ENCODE results near the gene DVL1.
"Not testable (repeated sequence)": the region's sequence is repeated elsewhere in the genome, so short reads cannot be mapped to it uniquely, and the experiment has no call there.

DVL1 gene

GRCh38 chr1:1373815-1374588 lies 24.8 kb upstream of the DVL1 start:
- no peak for DNase-seq (ENCODE audit: low read depth in 2 of 2)

- DNase-seq (ENCODE audit: low read depth in 2 of 2): no peak
Measured at GRCh38 chr1:1373051-1373814, 24.0 kb upstream of the DVL1 start.

GRCh38 chr1:1371746-1372711 lies 22.8 kb upstream of the DVL1 start:
- DNase-seq (ENCODE audit: low read depth in 2 of 2): peak; percentile 71 to 85

- no peak for DNase-seq (ENCODE audit: low read depth in 2 of 2)
Measured at GRCh38 chr1:1371364-1371745, 22.1 kb upstream of the DVL1 start.

- no peak for DNase-seq (ENCODE audit: low read depth in 2 of 2)
Measured at GRCh38 chr1:1370771-1371300, 21.6 kb upstream of the DVL1 start.

- DNase-seq (ENCODE audit: low read depth in 2 of 2): not testable (repeated sequence)
Measured at GRCh38 chr1:1370094-1370493, 20.9 kb upstream of the DVL1 start.

GRCh38 chr1:1367315-1367714 lies 18.1 kb upstream of the DVL1 start:
- no peak for DNase-seq (ENCODE audit: low read depth in 2 of 2)

GRCh38 chr1:1366699-1367066 lies 17.5 kb upstream of the DVL1 start:
- no peak for DNase-seq (ENCODE audit: low read depth in 2 of 2)

- DNase-seq (ENCODE audit: low read depth in 2 of 2): no peak
Measured at GRCh38 chr1:1365875-1366698, 16.9 kb upstream of the DVL1 start.

GRCh38 chr1:1364266-1364665 lies 15.0 kb upstream of the DVL1 start:
- DNase-seq (ENCODE audit: low read depth in 2 of 2): no peak

- no peak for DNase-seq (ENCODE audit: low read depth in 2 of 2)
Measured at GRCh38 chr1:1361982-1362423, 12.8 kb upstream of the DVL1 start.

GRCh38 chr1:1361233-1361981 lies 12.2 kb upstream of the DVL1 start:
- no peak for DNase-seq (ENCODE audit: low read depth in 2 of 2)

GRCh38 chr1:1360506-1361169 lies 11.4 kb upstream of the DVL1 start:
- DNase-seq (ENCODE audit: low read depth in 2 of 2): no peak

- no peak for DNase-seq (ENCODE audit: low read depth in 2 of 2)
Measured at GRCh38 chr1:1359664-1360468, 10.6 kb upstream of the DVL1 start.

GRCh38 chr1:1359308-1359663 lies 10.1 kb upstream of the DVL1 start:
- no peak for DNase-seq (ENCODE audit: low read depth in 2 of 2)

- no peak for DNase-seq (ENCODE audit: low read depth in 2 of 2)
Measured at GRCh38 chr1:1358433-1359271, 9.4 kb upstream of the DVL1 start, which contains the start of gene MXRA8. TSS of gene MXRA8 (minus strand) at chr1:1358555. CDS start at chr1:1358504, 51 bp downstream.

GRCh38 chr1:1357871-1358432 lies 8.7 kb upstream of the DVL1 start:
- DNase-seq (ENCODE audit: low read depth in 2 of 2): no peak
